Activated CD4-positive, alpha-beta T cell treated with anti-CD3 and anti-CD28 coated beads, Interleukin-2, amount 10 ng/mL, durations not matched to agents 24 days and 14 days (primary cell): ENCODE data around the gene CHD1. TPM values are rescaled to one million over a fixed set of nuclear protein-coding genes. Genes with fewer than 3 reads are reported as not detected.
"Not testable (repeated sequence)": the region's sequence is repeated elsewhere in the genome, so short reads cannot be mapped to it uniquely, and the experiment has no call there.

Experiments
- DNase-seq: peaks from one replicate; pipeline ENCODE4 v3.0.0; 2022
- H3K27ac Mint-ChIP-seq: one replicate; pipeline ENCODE4 v1.8.0; 2022; ENCODE audit warnings: mild to moderate bottlenecking, mixed read lengths
- H3K27me3 Mint-ChIP-seq: one replicate; pipeline ENCODE4 v1.8.0; 2022; ENCODE audit warnings: mixed read lengths
- H3K36me3 Mint-ChIP-seq: one replicate; pipeline ENCODE4 v1.8.0; 2022; ENCODE audit warnings: low read depth, mild to moderate bottlenecking, mixed read lengths
- H3K4me1 Mint-ChIP-seq: one replicate; pipeline ENCODE4 v1.8.0; 2021; ENCODE audit warnings: mixed read lengths
- H3K4me3 Mint-ChIP-seq: one replicate; pipeline ENCODE4 v1.8.0; 2022; ENCODE audit warnings: mild to moderate bottlenecking, moderate library complexity, mixed read lengths
- H3K9me3 Mint-ChIP-seq: one replicate; pipeline ENCODE4 v1.8.0; 2021; ENCODE audit warnings: mixed read lengths
- intact Hi-C: fragments of 100-400 bp; cut with micrococcal nuclease; formaldehyde crosslinking; loops from one replicate; pipeline ENCODE4 v1.15.1; 2023
- total RNA-seq: library from RNA; stranded (reverse); gene quantifications from 2 replicates; pipeline ENCODE4 v1.2.3, GENCODE V29; 2022

Gene CHD1
- 74.2 and 80.6 TPM in 2 replicates for total RNA-seq

DNA sequence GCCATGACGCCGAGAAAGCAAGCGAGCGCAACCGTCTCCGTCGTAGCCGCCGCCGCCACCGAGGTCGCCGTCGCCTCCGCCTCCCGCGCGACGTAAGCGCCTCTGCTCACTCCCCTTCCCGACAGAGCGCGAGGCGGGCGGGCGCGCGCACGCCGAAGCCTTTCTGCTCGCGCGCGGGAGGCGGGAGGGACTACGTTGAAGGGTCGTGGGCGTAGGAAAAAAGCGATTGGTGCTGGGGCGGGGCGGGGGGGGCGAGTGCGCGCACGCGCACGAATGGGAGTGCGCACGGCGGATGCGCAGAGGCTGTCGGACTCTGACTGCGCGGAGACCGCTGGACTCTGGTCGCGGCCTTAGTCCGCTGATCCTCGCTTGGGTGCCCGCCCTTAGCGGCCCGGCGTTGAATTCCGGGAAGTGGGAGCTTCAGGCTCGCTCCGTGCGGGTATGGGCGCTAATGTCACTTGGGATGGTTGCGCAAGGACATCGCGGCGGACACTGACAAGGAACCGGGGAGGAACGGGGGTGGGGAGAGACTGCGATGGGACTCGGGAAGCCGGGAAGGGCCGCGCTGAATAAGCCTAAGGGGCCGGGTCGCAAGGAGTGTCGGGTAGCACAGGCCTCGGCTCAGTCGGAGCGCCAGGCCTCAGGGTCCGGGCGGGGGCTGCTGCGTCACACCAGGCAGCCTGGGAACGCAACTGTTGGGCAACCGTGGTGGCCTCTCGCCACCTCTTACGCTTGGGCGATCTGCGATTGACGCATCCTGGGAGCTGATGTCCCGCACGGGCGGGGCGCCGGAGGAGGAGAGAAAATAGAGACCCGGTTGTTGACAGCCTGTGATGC lies at the start of gene CHD1:
Gene CHD1 (minus strand): TSS at position 135 of the 837 bp plus-strand sequence. CDS start 2,621 bp downstream, outside the sequence.
- H3K27ac Mint-ChIP-seq, result peak within 1 kb of the TSS; percentile 99
- H3K4me1 Mint-ChIP-seq, result peaks cover 40% of the 10 kb centered on the region
- intact Hi-C loops, result loop anchor here (1.0 to 5.0 kb wide), 6 partner anchors 76 to 1973 kb away; partner anchors contain the start of genes RIOK2 and ST8SIA4
- peaks cover 32% of the 10 kb centered on the region for H3K36me3 Mint-ChIP-seq
- H3K4me3 Mint-ChIP-seq, result peak within 1 kb of the TSS; percentile 95
- no peaks in the 10 kb centered on the region for H3K9me3 Mint-ChIP-seq
- peak; percentile 98 for DNase-seq
- peaks cover 5% of the 10 kb centered on the region for H3K27me3 Mint-ChIP-seq

- DNase-seq, result no peak
- no peak overlapping the region for H3K27ac Mint-ChIP-seq
- intact Hi-C loops, result no loop called here
- H3K9me3 Mint-ChIP-seq, result no peaks in the 10 kb centered on the region
- peaks cover 6% of the 10 kb centered on the region for H3K27me3 Mint-ChIP-seq
- H3K4me3 Mint-ChIP-seq, result no peak overlapping the region
- peaks cover 6% of the 10 kb centered on the region for H3K4me1 Mint-ChIP-seq
- no peaks in the 10 kb centered on the region for H3K36me3 Mint-ChIP-seq
Observed at GRCh38 chr5:98978528-98978927, 49.7 kb upstream of the CHD1 start.

GRCh38 chr5:98977723-98978122 lies 48.9 kb upstream of the CHD1 start:
- intact Hi-C loops, result no loop called here
- Mint-ChIP-seq H3K27me3 (peaks cover 7% of the 10 kb centered on the region), H3K4me3 (no peak overlapping the region), H3K4me1 (peaks cover 6% of the 10 kb centered on the region), H3K27ac (no peak overlapping the region), H3K36me3 (no peaks in the 10 kb centered on the region), H3K9me3 (no peaks in the 10 kb centered on the region)
- no peak for DNase-seq

DNA sequence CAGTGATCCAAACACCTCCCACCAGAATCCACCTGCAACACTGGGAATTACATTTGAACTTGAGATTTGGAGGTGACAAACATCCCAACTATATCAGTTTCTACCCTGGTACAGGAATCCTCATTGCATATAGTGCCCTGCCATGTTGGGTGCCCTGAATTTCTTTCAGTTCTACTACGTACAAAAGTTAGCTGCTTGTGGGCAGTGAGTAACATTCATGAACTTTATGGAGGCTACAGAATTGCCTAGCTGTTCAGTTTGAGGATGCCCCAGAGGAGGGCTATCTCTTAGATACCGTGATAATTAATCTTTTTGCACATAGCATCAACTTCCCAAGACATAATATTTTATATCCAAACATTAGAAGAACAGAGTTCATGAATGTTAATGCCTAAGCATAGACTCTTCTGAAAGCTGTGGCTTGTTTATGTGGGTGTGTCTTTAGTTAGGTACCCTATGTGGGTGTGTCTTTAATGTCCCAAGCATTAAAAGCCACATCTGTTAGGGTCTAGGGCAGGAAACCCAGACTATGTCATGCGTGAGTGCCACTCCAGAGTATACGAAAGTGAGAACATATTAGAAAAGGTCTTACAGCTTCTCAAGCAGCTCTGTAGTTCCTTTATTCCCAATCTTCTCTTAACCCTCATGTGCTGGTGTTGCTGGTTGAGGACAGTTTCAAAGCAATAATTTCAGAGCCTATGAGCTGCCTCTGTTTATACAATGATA lies 47.0 kb upstream of the CHD1 start:
- no peak for DNase-seq
- Mint-ChIP-seq H3K9me3 (no peaks in the 10 kb centered on the region), H3K4me1 (peaks cover 6% of the 10 kb centered on the region), H3K27me3 (peaks cover 6% of the 10 kb centered on the region), H3K36me3 (no peaks in the 10 kb centered on the region), H3K4me3 (no peak overlapping the region), H3K27ac (no peak overlapping the region)
- intact Hi-C loops, result no loop called here

- intact Hi-C loops, result no loop called here
- DNase-seq, result no peak
- Mint-ChIP-seq H3K4me3 (no peak overlapping the region), H3K9me3 (no peaks in the 10 kb centered on the region), H3K4me1 (peaks cover 6% of the 10 kb centered on the region), H3K36me3 (no peaks in the 10 kb centered on the region), H3K27ac (no peak overlapping the region), H3K27me3 (peaks cover 6% of the 10 kb centered on the region)
Observed at GRCh38 chr5:98975223-98975622, 46.4 kb upstream of the CHD1 start.

GRCh38 chr5:98969400-98969799 lies 40.6 kb upstream of the CHD1 start:
- peaks cover 13% of the 10 kb centered on the region for H3K27me3 Mint-ChIP-seq
- H3K27ac Mint-ChIP-seq, result no peak overlapping the region
- no peak overlapping the region for H3K4me3 Mint-ChIP-seq
- no peaks in the 10 kb centered on the region for H3K9me3 Mint-ChIP-seq
- DNase-seq, result no peak
- no peaks in the 10 kb centered on the region for H3K36me3 Mint-ChIP-seq
- H3K4me1 Mint-ChIP-seq, result no peaks in the 10 kb centered on the region
- intact Hi-C loops, result no loop called here

- intact Hi-C loops, result no loop called here
- Mint-ChIP-seq H3K36me3 (no peaks in the 10 kb centered on the region), H3K27me3 (peaks cover 12% of the 10 kb centered on the region), H3K9me3 (no peaks in the 10 kb centered on the region), H3K4me1 (no peaks in the 10 kb centered on the region), H3K27ac (no peak overlapping the region), H3K4me3 (no peak overlapping the region)
- no peak for DNase-seq
Observed at GRCh38 chr5:98968056-98968564, 39.3 kb upstream of the CHD1 start.

DNA sequence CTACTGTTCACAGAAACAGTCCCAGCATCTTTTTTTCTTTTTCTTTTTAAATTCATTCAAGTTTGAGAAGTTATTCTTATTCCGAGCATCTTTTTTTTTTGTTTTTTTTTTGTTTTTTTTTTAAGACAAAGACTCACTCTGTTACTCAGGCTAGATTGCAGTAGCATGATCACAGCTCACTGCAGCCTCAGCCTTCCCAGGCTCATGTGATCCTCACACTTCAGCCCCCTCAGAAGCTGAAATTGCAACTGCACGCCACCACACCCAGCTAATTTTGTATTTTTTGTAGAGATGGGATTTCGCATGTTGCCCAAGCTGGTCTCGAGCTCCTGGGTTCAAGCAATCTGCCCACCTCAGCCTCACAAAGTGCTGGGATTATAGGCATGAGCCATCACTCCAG lies 36.4 kb upstream of the CHD1 start:
- intact Hi-C loops, result no loop called here
- no peaks in the 10 kb centered on the region for H3K4me1 Mint-ChIP-seq
- H3K9me3 Mint-ChIP-seq, result no peaks in the 10 kb centered on the region
- peaks cover 7% of the 10 kb centered on the region for H3K27me3 Mint-ChIP-seq
- H3K36me3 Mint-ChIP-seq, result no peaks in the 10 kb centered on the region
- H3K4me3 Mint-ChIP-seq, result no peak overlapping the region
- H3K27ac Mint-ChIP-seq, result no peak overlapping the region
- DNase-seq, result no peak

- no peaks in the 10 kb centered on the region for H3K4me1 Mint-ChIP-seq
- intact Hi-C loops, result no loop called here
- no peak overlapping the region for H3K27ac Mint-ChIP-seq
- H3K9me3 Mint-ChIP-seq, result no peaks in the 10 kb centered on the region
- H3K4me3 Mint-ChIP-seq, result no peak overlapping the region
- DNase-seq, result no peak
- H3K27me3 Mint-ChIP-seq, result peaks cover 7% of the 10 kb centered on the region
- H3K36me3 Mint-ChIP-seq, result no peaks in the 10 kb centered on the region
Observed at GRCh38 chr5:98964621-98965020, 35.8 kb upstream of the CHD1 start.

DNA sequence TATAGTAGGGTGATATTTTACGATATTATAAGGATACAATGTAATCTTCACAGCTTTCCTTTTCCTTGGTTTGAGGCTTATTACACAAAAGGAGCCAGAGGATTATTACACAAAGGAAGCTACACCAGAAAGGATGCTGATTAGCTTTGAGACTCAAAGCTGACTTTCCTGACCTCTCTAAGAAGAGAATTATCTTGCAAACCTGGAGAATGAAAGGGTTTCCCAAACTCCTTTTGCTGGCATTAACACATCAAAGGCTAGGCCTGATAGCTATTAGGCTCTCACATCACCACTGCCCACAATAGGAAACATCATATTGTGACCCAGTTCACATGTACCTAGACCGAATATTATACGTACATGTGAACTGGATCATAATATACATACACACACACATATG lies 34.2 kb upstream of the CHD1 start:
- H3K36me3 Mint-ChIP-seq, result no peaks in the 10 kb centered on the region
- intact Hi-C loops, result no loop called here
- peaks cover 4% of the 10 kb centered on the region for H3K27me3 Mint-ChIP-seq
- H3K9me3 Mint-ChIP-seq, result no peaks in the 10 kb centered on the region
- H3K4me3 Mint-ChIP-seq, result no peak overlapping the region
- DNase-seq, result no peak
- no peak overlapping the region for H3K27ac Mint-ChIP-seq
- no peaks in the 10 kb centered on the region for H3K4me1 Mint-ChIP-seq

DNA sequence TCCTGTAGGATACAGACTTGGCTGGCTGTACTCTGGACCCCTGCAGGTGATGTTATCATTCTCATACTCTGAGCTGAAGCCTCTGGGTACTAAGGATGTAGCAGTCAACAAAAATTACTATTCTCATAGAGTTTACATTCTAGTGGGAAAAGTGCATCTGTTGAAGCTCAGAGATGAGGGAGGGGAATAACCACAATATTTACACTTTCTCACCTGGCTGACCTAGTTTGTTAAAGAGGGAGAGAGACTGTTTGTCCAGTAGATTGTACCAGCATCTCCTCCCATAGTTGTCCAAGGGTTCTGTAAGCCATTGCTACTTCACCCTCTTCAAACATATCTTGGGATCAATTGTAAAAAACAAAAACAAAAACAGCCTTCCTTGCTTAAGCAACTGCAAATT lies 33.8 kb upstream of the CHD1 start:
- intact Hi-C loops, result no loop called here
- no peaks in the 10 kb centered on the region for H3K36me3 Mint-ChIP-seq

DNA sequence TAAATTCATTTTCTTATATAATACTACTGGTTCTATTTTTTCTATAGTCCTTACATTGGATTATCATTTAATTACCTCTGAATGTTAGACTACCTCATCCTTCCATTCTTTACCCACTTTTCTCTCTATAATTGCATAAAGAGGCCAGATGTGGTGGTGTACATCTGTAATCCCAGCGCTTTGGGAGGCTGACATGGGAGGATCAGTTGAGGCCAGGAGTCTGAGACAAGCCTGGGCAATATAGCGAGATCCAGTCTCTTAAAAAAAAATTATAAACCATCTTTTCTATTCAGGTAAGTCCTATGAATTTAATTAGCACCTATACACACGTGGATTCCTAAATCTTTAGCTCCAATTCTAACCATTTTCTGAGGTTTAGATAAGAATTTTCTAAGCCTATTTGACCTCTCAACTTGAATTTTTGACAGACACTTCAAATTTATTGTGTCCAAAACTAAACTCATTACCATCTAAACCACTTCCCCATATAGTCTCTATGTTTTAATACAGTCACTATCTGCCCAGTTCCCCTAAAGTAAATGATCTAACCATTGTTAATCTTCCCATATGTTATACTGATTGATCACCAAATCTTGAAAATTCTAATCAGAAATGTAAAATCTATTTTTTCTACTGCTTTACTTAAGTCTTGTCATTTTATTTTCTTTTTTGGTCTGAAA lies 33.0 kb upstream of the CHD1 start:
- intact Hi-C loops, result no loop called here
- Mint-ChIP-seq H3K36me3 (no peaks in the 10 kb centered on the region), H3K9me3 (no peaks in the 10 kb centered on the region), H3K27ac (no peak overlapping the region), H3K4me1 (no peaks in the 10 kb centered on the region), H3K4me3 (no peak overlapping the region), H3K27me3 (peaks cover 3% of the 10 kb centered on the region)
- no peak for DNase-seq

More for the DNA sequence above, 33.8 kb upstream of the CHD1 start:
- Mint-ChIP-seq H3K27me3 (peaks cover 3% of the 10 kb centered on the region), H3K27ac (no peak overlapping the region), H3K4me3 (no peak overlapping the region), H3K9me3 (no peaks in the 10 kb centered on the region), H3K4me1 (no peaks in the 10 kb centered on the region)
- no peak for DNase-seq

- no peaks in the 10 kb centered on the region for H3K36me3 Mint-ChIP-seq
- DNase-seq, result no peak
- H3K9me3 Mint-ChIP-seq, result no peaks in the 10 kb centered on the region
- H3K4me3 Mint-ChIP-seq, result no peak overlapping the region
- H3K4me1 Mint-ChIP-seq, result no peaks in the 10 kb centered on the region
- intact Hi-C loops, result no loop called here
- H3K27ac Mint-ChIP-seq, result no peak overlapping the region
- H3K27me3 Mint-ChIP-seq, result no peaks in the 10 kb centered on the region
Observed at GRCh38 chr5:98957307-98957706, 28.5 kb upstream of the CHD1 start.

DNA sequence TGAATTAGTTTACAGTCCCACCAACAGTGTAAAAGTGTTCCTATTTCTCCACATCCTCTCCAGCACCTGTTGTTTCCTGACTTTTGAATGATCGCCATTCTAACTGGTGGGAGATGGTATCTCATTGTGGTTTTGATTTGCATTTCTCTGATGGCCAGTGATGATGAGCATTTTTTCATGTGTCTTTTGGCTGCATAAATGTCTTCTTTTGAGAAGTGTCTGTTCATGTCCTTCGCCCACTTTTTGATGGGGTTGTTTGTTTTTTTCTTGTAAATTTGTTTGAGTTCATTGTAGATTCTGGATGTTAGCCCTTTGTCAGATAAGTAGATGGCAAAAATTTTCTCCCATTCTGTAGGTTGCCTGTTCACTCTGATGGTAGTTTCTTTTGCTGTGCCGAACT lies 27.1 kb upstream of the CHD1 start:
- not testable (repeated sequence) for H3K27me3 Mint-ChIP-seq, H3K36me3 Mint-ChIP-seq

More for the DNA sequence above, 27.1 kb upstream of the CHD1 start:
- H3K27ac Mint-ChIP-seq, DNase-seq, H3K9me3 Mint-ChIP-seq, intact Hi-C loops, H3K4me3 Mint-ChIP-seq, H3K4me1 Mint-ChIP-seq: not testable (repeated sequence)
